ENCODE results near the gene SELENOV.

- TF ChIP-seq CTCF (IDR thresholded peaks at IDR 0.05), result no peak
- no peak for TF ChIP-seq POLR2AphosphoS5 (IDR thresholded peaks at IDR 0.05)
Observed at GRCh38 chr19:39494661-39495060, 20.3 kb upstream of the SELENOV start.

Data from breast epithelium (tissue), 3 donors.